ENCODE data around the gene CDKAL1.

GRCh38 chr6:20640181-20640580 is 105.9 kb downstream of the CDKAL1 start:
- no peak for TF ChIP-seq POLR2A (IDR thresholded peaks at IDR 0.05; ENCODE audit: low read depth, low read length)
- TF ChIP-seq ATF2 (IDR thresholded peaks at IDR 0.05; ENCODE audit: low read length): no peak
